ENCODE data around the gene CDK10.

GRCh38 chr16:89669755-89670154, 16.7 kb upstream of the CDK10 start:
- TF ChIP-seq EZH2 (optimal IDR thresholded peaks at IDR 0.05; ENCODE audit: low read depth, low read length), result no peak
- TF ChIP-seq, protein P1, sequence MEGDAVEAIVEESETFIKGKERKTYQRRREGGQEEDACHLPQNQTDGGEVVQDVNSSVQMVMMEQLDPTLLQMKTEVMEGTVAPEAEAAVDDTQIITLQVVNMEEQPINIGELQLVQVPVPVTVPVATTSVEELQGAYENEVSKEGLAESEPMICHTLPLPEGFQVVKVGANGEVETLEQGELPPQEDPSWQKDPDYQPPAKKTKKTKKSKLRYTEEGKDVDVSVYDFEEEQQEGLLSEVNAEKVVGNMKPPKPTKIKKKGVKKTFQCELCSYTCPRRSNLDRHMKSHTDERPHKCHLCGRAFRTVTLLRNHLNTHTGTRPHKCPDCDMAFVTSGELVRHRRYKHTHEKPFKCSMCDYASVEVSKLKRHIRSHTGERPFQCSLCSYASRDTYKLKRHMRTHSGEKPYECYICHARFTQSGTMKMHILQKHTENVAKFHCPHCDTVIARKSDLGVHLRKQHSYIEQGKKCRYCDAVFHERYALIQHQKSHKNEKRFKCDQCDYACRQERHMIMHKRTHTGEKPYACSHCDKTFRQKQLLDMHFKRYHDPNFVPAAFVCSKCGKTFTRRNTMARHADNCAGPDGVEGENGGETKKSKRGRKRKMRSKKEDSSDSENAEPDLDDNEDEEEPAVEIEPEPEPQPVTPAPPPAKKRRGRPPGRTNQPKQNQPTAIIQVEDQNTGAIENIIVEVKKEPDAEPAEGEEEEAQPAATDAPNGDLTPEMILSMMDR (IDR thresholded peaks at IDR 0.05; ENCODE audit: low read length), result no peak
